Measurements from ENCODE around the gene OR1M1.
"Not testable (repeated sequence)": the region's sequence is repeated elsewhere in the genome, so short reads cannot be mapped to it uniquely, and the experiment has no call there.

Gene OR1M1

GRCh38 chr19:9086761-9087160 lies at the start of gene OR1M1:
TSS of gene OR1M1 (plus strand) at chr19:9087061. CDS start at chr19:9093245, 6,184 bp downstream.
- DNase-seq (ENCODE audit: low read depth): no peak

GRCh38 chr19:9037400-9038062 lies 49.3 kb upstream of the OR1M1 start:
- DNase-seq (ENCODE audit: low read depth): no peak

GRCh38 chr19:9039728-9040127 lies 47.1 kb upstream of the OR1M1 start:
- no peak for DNase-seq (ENCODE audit: low read depth)

- no peak for DNase-seq (ENCODE audit: low read depth)
These were observed 46.7 kb upstream of the OR1M1 start for GRCh38 chr19:9040131-9040530.

- no peak for DNase-seq (ENCODE audit: low read depth)
These were observed 45.8 kb upstream of the OR1M1 start for GRCh38 chr19:9041023-9041422.

GRCh38 chr19:9043524-9043923 lies 43.3 kb upstream of the OR1M1 start:
- no peak for DNase-seq (ENCODE audit: low read depth)

- DNase-seq (ENCODE audit: low read depth): no peak
These were observed 42.4 kb upstream of the OR1M1 start for GRCh38 chr19:9044449-9044848.

- DNase-seq (ENCODE audit: low read depth): no peak
These were observed 40.2 kb upstream of the OR1M1 start for GRCh38 chr19:9046694-9047093.

- no peak for DNase-seq (ENCODE audit: low read depth)
These were observed 34.0 kb upstream of the OR1M1 start for GRCh38 chr19:9052894-9053293.

GRCh38 chr19:9053674-9054073 lies 33.2 kb upstream of the OR1M1 start:
- not testable (repeated sequence) for DNase-seq (ENCODE audit: low read depth)

GRCh38 chr19:9054207-9054606 lies 32.7 kb upstream of the OR1M1 start:
- DNase-seq (ENCODE audit: low read depth): no peak

- DNase-seq (ENCODE audit: low read depth): no peak
These were observed 32.1 kb upstream of the OR1M1 start for GRCh38 chr19:9054765-9055164.

GRCh38 chr19:9056131-9056530 lies 30.7 kb upstream of the OR1M1 start:
- DNase-seq (ENCODE audit: low read depth): not testable (repeated sequence)

GRCh38 chr19:9057505-9058258 lies 29.2 kb upstream of the OR1M1 start:
- no peak for DNase-seq (ENCODE audit: low read depth)

- DNase-seq (ENCODE audit: low read depth): no peak
These were observed 27.8 kb upstream of the OR1M1 start for GRCh38 chr19:9058905-9059667.

- no peak for DNase-seq (ENCODE audit: low read depth)
These were observed 26.1 kb upstream of the OR1M1 start for GRCh38 chr19:9060564-9061340.

GRCh38 chr19:9061879-9062278 lies 25.0 kb upstream of the OR1M1 start:
- no peak for DNase-seq (ENCODE audit: low read depth)

GRCh38 chr19:9065457-9066014 lies 21.3 kb upstream of the OR1M1 start:
- DNase-seq (ENCODE audit: low read depth): no peak

- no peak for DNase-seq (ENCODE audit: low read depth)
These were observed 16.8 kb upstream of the OR1M1 start for GRCh38 chr19:9070066-9070465.

GRCh38 chr19:9071720-9072119 lies 15.1 kb upstream of the OR1M1 start:
- DNase-seq (ENCODE audit: low read depth): not testable (repeated sequence)

- DNase-seq (ENCODE audit: low read depth): no peak
These were observed 13.1 kb upstream of the OR1M1 start for GRCh38 chr19:9073806-9074205.
